Colonic mucosa (tissue), 4 donors: Measurements from ENCODE around the gene NME2. TPM values are rescaled to one million over a fixed set of nuclear protein-coding genes. Genes with fewer than 3 reads are reported as not detected.

ENCODE experiments used
- DNase-seq: peaks from one replicate; pipeline ENCODE4 v3.0.0-alpha.2; 2020
- H3K27ac ChIP-seq: fragments of 200-600 bp; one replicate; pipeline ENCODE4 v1.8.0; 2021
- H3K27me3 ChIP-seq: fragments of 200-600 bp; one replicate; pipeline ENCODE4 v1.8.0; 2021
- H3K36me3 ChIP-seq: fragments of 200-600 bp; one replicate; pipeline ENCODE4 v1.8.0; 2021
- H3K4me1 ChIP-seq: fragments of 200-600 bp; one replicate; pipeline ENCODE4 v1.8.0; 2021; ENCODE audit warnings: mild to moderate bottlenecking
- H3K4me3 ChIP-seq: fragments of 200-600 bp; one replicate; pipeline ENCODE4 v1.8.0; 2021
- H3K9ac ChIP-seq, 2 donors: one replicate each; pipeline ENCODE4 v1.7.0; 2013; ENCODE audit warnings: control low read depth in 2 of 2, low read depth in 2 of 2, low read length in 2 of 2
- H3K9me3 ChIP-seq: fragments of 200-600 bp; one replicate; pipeline ENCODE4 v1.8.0; 2021
- intact Hi-C: fragments of 100-400 bp; cut with DNase I; formaldehyde crosslinking; loops from one replicate; pipeline ENCODE4 v1.14.1; 2022
- total RNA-seq, 2 donors: library from RNA; stranded (reverse); fragmentation: NEBNext Ultra II Directional in 1 of 2; extraction: Animal tissue kit (Norgen Biotek cat#: 25700) in 1 of 2; gene quantifications; one replicate each; pipeline ENCODE4 v1.2.1, GENCODE V29; 2021
- TF ChIP-seq, protein P1 (sequence below): fragments of 200-600 bp; IDR thresholded peaks from one replicate; pipeline ENCODE4 v1.8.0; 2022; ENCODE audit warnings: antibody characterized with exemption, mild to moderate bottlenecking
- donor health status: healthy.
- donor health status: DM: no; HTN: no; CAD: no.
- donor health status: DM: no; HTN: no; CAD: no.

The NME2 gene
- total RNA-seq, 2 donors from 2014 or later, result 428 to 708 TPM

GRCh38 chr17:51191895-51192294, 25.7 kb downstream of the NME2 start:
- Histone ChIP-seq H3K9ac (no peak overlapping the region), H3K27me3 (no peaks in the 10 kb centered on the region), H3K27ac (no peak overlapping the region), H3K9me3 (no peaks in the 10 kb centered on the region), H3K36me3 (peaks cover 5% of the 10 kb centered on the region), H3K4me1 (no peaks in the 10 kb centered on the region), H3K4me3 (no peak overlapping the region)
- TF ChIP-seq, protein P1, sequence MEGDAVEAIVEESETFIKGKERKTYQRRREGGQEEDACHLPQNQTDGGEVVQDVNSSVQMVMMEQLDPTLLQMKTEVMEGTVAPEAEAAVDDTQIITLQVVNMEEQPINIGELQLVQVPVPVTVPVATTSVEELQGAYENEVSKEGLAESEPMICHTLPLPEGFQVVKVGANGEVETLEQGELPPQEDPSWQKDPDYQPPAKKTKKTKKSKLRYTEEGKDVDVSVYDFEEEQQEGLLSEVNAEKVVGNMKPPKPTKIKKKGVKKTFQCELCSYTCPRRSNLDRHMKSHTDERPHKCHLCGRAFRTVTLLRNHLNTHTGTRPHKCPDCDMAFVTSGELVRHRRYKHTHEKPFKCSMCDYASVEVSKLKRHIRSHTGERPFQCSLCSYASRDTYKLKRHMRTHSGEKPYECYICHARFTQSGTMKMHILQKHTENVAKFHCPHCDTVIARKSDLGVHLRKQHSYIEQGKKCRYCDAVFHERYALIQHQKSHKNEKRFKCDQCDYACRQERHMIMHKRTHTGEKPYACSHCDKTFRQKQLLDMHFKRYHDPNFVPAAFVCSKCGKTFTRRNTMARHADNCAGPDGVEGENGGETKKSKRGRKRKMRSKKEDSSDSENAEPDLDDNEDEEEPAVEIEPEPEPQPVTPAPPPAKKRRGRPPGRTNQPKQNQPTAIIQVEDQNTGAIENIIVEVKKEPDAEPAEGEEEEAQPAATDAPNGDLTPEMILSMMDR, result no peak
- intact Hi-C loops, result no loop called here
- DNase-seq, result no peak

DNA sequence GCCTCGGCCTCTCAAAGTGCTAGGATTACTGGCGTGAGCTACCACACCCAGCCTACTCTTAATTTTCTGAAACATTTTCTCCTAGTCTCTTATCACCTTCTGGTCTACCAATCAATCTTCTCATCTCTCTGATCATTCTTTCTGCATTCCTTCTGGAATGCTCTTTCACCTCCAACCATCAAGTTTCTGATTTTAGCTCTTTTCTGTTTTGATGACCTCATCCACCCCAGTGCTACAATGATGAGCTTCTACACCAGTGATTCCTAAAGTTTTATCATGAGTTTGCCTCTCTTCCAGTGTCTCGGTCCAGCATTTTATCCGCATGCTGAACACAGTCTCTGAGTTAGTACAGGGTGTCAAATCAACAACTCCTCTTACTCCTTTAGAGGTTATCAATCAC, 31.5 kb downstream of the NME2 start:
- no peak overlapping the region for H3K9ac ChIP-seq
- H3K36me3 ChIP-seq, result peaks cover 5% of the 10 kb centered on the region
- no peak overlapping the region for H3K27ac ChIP-seq
- no peak for DNase-seq
- intact Hi-C loops, result no loop called here
- no peaks in the 10 kb centered on the region for H3K9me3 ChIP-seq
- H3K27me3 ChIP-seq, result no peaks in the 10 kb centered on the region
- TF ChIP-seq, protein P1, result no peak
- no peaks in the 10 kb centered on the region for H3K4me1 ChIP-seq
- H3K4me3 ChIP-seq, result no peak overlapping the region

GRCh38 chr17:51200295-51200694, 34.1 kb downstream of the NME2 start:
- no peak overlapping the region for H3K27ac ChIP-seq
- no peak for DNase-seq
- H3K4me3 ChIP-seq, result no peak overlapping the region
- no peaks in the 10 kb centered on the region for H3K9me3 ChIP-seq
- no peaks in the 10 kb centered on the region for H3K36me3 ChIP-seq
- H3K9ac ChIP-seq, result no peak overlapping the region
- H3K4me1 ChIP-seq, result no peaks in the 10 kb centered on the region
- TF ChIP-seq, protein P1, result no peak
- H3K27me3 ChIP-seq, result no peaks in the 10 kb centered on the region
- intact Hi-C loops, result no loop called here

DNA sequence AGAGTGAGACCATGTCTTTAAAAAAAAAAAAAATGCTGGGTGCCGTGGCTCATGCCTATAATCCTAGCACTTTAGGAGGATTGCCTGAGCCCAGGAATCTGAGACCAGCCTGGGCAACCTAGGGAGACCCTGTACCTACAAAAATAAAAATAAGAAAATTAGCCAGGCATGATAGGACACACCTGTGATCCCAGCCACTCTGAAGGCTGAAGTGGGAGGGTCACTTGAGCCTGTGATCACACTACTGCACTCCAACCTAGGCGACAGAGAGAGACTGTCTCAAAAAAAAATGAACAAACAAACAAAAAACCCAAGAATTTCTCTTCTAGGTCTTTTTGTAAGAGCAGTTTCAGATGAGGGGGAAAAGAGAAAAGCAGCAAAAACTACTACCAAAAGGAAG, 34.6 kb downstream of the NME2 start:
- no peaks in the 10 kb centered on the region for H3K36me3 ChIP-seq
- DNase-seq, result no peak
- TF ChIP-seq, protein P1, result no peak
- no peak overlapping the region for H3K9ac ChIP-seq
- H3K4me3 ChIP-seq, result no peak overlapping the region
- H3K4me1 ChIP-seq, result no peaks in the 10 kb centered on the region
- intact Hi-C loops, result no loop called here
- no peaks in the 10 kb centered on the region for H3K27me3 ChIP-seq
- H3K9me3 ChIP-seq, result no peaks in the 10 kb centered on the region
- no peak overlapping the region for H3K27ac ChIP-seq

GRCh38 chr17:51203838-51204237, 37.6 kb downstream of the NME2 start:
- Histone ChIP-seq H3K4me1 (no peaks in the 10 kb centered on the region), H3K9me3 (no peaks in the 10 kb centered on the region), H3K4me3 (no peak overlapping the region), H3K27me3 (no peaks in the 10 kb centered on the region), H3K9ac (no peak overlapping the region), H3K27ac (no peak overlapping the region), H3K36me3 (no peaks in the 10 kb centered on the region)
- intact Hi-C loops, result no loop called here
- TF ChIP-seq, protein P1, result no peak
- no peak for DNase-seq

DNA sequence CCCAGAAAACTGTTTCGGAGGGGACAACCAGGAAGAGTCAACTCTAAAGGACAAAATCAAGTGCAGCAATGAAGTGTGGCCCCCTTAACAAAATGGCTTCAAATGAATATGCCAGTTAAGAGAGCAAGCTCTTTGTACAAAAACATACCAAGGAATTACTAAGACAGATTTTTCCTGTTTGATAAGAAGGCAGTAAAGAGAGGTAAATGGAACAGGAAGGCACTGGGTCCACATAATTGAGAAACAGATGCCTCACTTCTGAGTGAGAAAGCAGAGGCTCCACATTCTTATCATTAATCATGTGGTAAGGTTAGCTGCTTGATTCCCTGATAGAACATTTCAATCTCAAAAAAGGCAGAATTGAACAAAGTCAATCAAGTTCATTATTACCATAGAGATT, 48.7 kb downstream of the NME2 start:
- Histone ChIP-seq H3K9me3 (no peaks in the 10 kb centered on the region), H3K9ac (no peak overlapping the region), H3K4me3 (no peak overlapping the region), H3K36me3 (peaks cover 10% of the 10 kb centered on the region), H3K4me1 (no peaks in the 10 kb centered on the region), H3K27ac (no peak overlapping the region), H3K27me3 (no peaks in the 10 kb centered on the region)
- DNase-seq, result no peak
- intact Hi-C loops, result no loop called here
- TF ChIP-seq, protein P1, result no peak
